Memory B cell (primary cell): ENCODE measurements around the gene ATP9A.
"Not testable (repeated sequence)": the region's sequence is repeated elsewhere in the genome, so short reads cannot be mapped to it uniquely, and the experiment has no call there.

Source experiments
- ATAC-seq: fragments of 150-1000 bp; cut with Tn5 transposase; 2 replicates; pipeline ENCODE4 v1.10.0; 2021; ENCODE audit warnings: low read depth, mild to moderate bottlenecking, moderate library complexity
- DNase-seq, 2 donors: peaks; one replicate each; pipeline ENCODE4 v3.0.0; 2022; ENCODE audit warnings: low spot score in 2 of 2
- H3K27ac Mint-ChIP-seq: one replicate; pipeline ENCODE4 v1.8.0; 2022; ENCODE audit warnings: mild to moderate bottlenecking, moderate library complexity, mixed read lengths
- H3K27me3 Mint-ChIP-seq: one replicate; pipeline ENCODE4 v1.8.0; 2022; ENCODE audit warnings: mixed read lengths
- H3K36me3 Mint-ChIP-seq: one replicate; pipeline ENCODE4 v1.8.0; 2022; ENCODE audit warnings: mild to moderate bottlenecking, mixed read lengths
- H3K4me1 Mint-ChIP-seq: one replicate; pipeline ENCODE4 v1.8.0; 2022; ENCODE audit warnings: mixed read lengths
- H3K4me3 Mint-ChIP-seq: one replicate; pipeline ENCODE4 v1.8.0; 2022; ENCODE audit warnings: mild to moderate bottlenecking, moderate library complexity, mixed read lengths
- H3K9me3 Mint-ChIP-seq: one replicate; pipeline ENCODE4 v1.8.0; 2022; ENCODE audit warnings: mixed read lengths

The ATP9A gene

GRCh38 chr20:51775241-51775640 lies 7.1 kb upstream of the ATP9A start:
- Mint-ChIP-seq H3K36me3 (no peaks in the 10 kb centered on the region), H3K27me3 (peaks cover 3% of the 10 kb centered on the region), H3K27ac (no peak overlapping the region), H3K9me3 (no peaks in the 10 kb centered on the region), H3K4me1 (no peaks in the 10 kb centered on the region), H3K4me3 (no peak overlapping the region)
- DNase-seq (no peak), ATAC-seq (no peak)

- no peak for ATAC-seq
- DNase-seq: no peak
- Mint-ChIP-seq H3K36me3 (peaks cover 6% of the 10 kb centered on the region), H3K27ac (no peak overlapping the region), H3K9me3 (no peaks in the 10 kb centered on the region), H3K4me3 (no peak overlapping the region), H3K4me1 (peaks cover 7% of the 10 kb centered on the region), H3K27me3 (peaks cover 13% of the 10 kb centered on the region)
Observed at GRCh38 chr20:51772236-51772635, 4.0 kb upstream of the ATP9A start.

DNA sequence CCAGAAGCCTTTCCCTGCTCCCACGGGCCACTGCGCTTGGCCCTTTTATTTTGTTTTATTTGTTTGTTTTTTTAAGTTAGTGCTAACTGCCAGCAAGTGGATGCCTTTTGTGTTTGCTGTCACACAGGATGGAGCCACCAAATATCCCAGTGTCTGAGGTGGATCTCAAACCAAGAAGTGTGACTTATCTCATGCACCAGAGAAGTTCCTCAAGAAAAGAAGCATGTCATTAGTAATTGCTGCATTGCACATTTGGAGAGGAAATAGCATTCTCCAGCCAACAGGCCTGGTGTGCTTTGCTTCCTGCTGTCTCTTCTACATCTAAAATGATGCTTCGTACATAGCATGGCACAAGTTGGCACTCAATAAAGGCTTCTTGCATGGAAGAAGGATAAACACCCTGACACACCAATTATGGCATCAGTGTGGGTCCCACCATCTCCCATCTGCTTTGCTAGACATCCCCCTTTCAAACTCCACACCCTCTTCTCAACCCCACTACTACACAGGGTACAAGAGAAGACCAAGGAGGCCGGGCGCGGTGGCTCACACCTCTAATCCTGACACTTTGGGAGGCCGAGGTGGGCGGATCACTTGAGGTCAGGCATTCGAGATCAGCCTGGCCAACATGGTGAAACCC lies 1.9 kb upstream of the ATP9A start:
- no peak overlapping the region for H3K27ac Mint-ChIP-seq
- ATAC-seq: no peak
- H3K27me3 Mint-ChIP-seq: peaks cover 12% of the 10 kb centered on the region
- H3K36me3 Mint-ChIP-seq: peaks cover 6% of the 10 kb centered on the region
- peaks cover 7% of the 10 kb centered on the region for H3K4me1 Mint-ChIP-seq
- H3K9me3 Mint-ChIP-seq: no peaks in the 10 kb centered on the region
- H3K4me3 Mint-ChIP-seq: peak overlapping the region; percentile 28
- no peak for DNase-seq

DNA sequence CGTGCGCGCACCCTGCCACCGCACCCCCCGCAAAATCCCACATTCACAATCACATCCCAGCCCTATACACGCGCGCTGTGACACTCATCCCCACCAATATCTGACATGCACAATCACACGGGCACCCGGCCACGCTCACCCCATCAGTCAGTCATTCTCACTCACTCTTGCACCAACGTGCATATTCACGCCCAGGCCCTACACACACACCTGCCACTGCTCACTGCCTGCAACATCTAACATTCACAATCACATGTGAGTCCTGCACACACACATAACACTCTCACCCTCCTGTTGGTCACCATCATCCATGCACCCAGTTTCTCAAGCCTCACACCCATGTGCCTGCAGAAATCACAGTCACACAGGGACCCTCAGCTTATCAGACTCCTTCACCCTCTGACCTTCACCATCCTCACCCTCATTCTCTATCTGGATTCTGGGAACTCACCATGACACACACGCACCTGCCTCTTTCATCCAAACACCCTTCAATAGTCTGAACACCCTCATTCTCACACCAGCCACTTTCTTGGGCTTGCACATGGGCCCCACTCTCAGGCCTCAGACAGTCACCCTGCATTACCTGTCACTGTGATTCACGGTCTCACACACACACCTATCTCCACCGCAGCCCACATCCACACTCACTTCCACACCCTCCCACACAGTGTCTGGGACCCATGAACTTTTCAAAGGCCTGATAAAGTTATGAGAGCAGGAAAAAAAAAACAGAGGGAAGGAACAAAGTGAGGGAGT lies 748 bp upstream of the ATP9A start:
- H3K36me3 Mint-ChIP-seq: peaks cover 6% of the 10 kb centered on the region
- no peaks in the 10 kb centered on the region for H3K9me3 Mint-ChIP-seq
- H3K4me3 Mint-ChIP-seq: peak overlapping the region; percentile 79
- ATAC-seq (no peak), DNase-seq (no peak)
- no peak overlapping the region for H3K27ac Mint-ChIP-seq
- peaks cover 7% of the 10 kb centered on the region for H3K4me1 Mint-ChIP-seq
- H3K27me3 Mint-ChIP-seq: peaks cover 15% of the 10 kb centered on the region

GRCh38 chr20:51766994-51767866 lies 960 bp downstream of the ATP9A start:
- Mint-ChIP-seq H3K36me3 (peaks cover 6% of the 10 kb centered on the region), H3K4me1 (peaks cover 7% of the 10 kb centered on the region), H3K27me3 (peaks cover 15% of the 10 kb centered on the region), H3K27ac (no peak overlapping the region), H3K9me3 (no peaks in the 10 kb centered on the region), H3K4me3 (peak overlapping the region; percentile 30)
- peak; percentile 70 for ATAC-seq
- peak in 1 of 2 donors; percentile 16 for DNase-seq

- not testable (repeated sequence) for DNase-seq, H3K4me3 Mint-ChIP-seq, ATAC-seq, H3K27ac Mint-ChIP-seq, H3K4me1 Mint-ChIP-seq, H3K36me3 Mint-ChIP-seq, H3K9me3 Mint-ChIP-seq
- H3K27me3 Mint-ChIP-seq: peaks cover 17% of the 10 kb centered on the region
Observed at GRCh38 chr20:51765381-51765780, 2.8 kb downstream of the ATP9A start.

GRCh38 chr20:51763965-51764602 lies 4.1 kb downstream of the ATP9A start:
- Mint-ChIP-seq H3K9me3 (peaks cover 2% of the 10 kb centered on the region), H3K27me3 (peaks cover 12% of the 10 kb centered on the region), H3K27ac (no peak overlapping the region), H3K4me3 (no peak overlapping the region), H3K36me3 (peaks cover 7% of the 10 kb centered on the region), H3K4me1 (peaks cover 5% of the 10 kb centered on the region)
- DNase-seq: no peak
- ATAC-seq: no peak

DNA sequence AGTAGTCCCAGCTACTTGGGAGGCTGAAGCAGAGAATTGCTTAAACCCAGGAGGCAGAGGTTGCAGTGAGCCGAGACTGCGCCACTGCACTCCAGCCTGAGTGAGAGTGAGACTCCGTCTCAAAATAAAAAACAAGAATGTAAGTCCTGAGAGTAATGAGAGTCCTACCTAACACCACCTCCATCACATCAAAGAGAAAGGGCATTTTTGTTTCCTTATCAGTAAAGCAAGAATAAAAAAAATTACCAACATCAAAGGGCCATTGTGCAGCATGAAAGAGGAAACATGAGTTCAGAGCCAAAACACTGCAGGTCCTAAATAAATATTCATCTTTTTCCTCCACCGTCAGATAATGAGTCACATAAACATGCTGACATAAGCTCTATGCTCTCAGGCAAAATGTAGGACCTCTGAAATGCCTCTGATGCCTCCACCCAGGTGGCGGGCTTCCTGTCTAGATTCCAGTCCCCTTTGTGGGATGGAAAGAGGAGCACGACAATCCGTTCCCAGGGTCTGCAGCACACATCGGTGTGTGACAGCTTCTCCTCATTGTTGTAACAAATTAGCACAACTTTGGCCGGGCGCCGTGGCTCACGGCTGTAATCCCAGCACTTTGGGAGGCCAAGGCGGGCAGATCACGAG lies 7.2 kb downstream of the ATP9A start:
- Mint-ChIP-seq H3K36me3 (peaks cover 2% of the 10 kb centered on the region), H3K4me1 (no peaks in the 10 kb centered on the region), H3K27ac (no peak overlapping the region), H3K4me3 (no peak overlapping the region), H3K9me3 (peaks cover 2% of the 10 kb centered on the region), H3K27me3 (peaks cover 7% of the 10 kb centered on the region)
- ATAC-seq (no peak), DNase-seq (no peak)

DNA sequence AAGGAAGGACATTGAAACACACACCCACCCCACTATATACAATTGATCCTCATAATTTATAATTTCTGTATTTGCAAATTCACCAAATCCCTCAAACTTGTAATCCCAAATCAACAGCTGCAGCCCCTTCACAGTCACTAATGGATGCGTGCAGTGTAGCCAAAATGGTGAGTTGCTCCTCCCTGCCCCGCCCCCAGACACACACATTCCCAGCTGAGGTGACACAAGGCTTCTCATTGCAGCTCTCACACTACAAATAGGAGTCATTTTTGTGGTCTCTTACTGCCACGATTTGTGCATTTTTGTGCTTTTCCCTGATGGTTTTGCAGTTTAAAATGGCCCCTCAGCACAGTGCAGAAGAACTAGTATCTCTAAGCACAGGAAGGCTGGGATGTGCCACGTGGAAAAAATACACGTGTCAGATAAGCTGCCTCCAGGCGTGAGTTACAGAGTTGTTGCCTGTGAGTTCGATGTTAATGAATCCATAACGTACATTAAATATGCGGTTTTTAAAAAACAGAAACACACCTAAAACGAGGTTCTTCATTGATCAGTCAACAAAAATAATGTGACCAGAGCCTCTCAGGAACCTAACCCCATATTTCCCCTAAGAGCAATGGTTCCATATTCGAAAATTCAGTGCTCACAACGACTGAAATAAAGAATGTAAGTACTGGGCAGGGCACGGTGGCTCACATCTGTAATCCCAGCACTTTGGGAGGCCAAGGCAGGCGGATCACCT lies 8.2 kb downstream of the ATP9A start:
- Mint-ChIP-seq H3K4me3 (no peak overlapping the region), H3K36me3 (peaks cover 2% of the 10 kb centered on the region), H3K4me1 (no peaks in the 10 kb centered on the region), H3K9me3 (peaks cover 2% of the 10 kb centered on the region), H3K27ac (no peak overlapping the region), H3K27me3 (peaks cover 5% of the 10 kb centered on the region)
- ATAC-seq (no peak), DNase-seq (no peak)

GRCh38 chr20:51758978-51759544 lies 9.1 kb downstream of the ATP9A start:
- peaks cover 2% of the 10 kb centered on the region for H3K9me3 Mint-ChIP-seq
- peaks cover 2% of the 10 kb centered on the region for H3K36me3 Mint-ChIP-seq

GRCh38 chr20:51757226-51757625 lies 11.0 kb downstream of the ATP9A start:
- H3K36me3 Mint-ChIP-seq: peaks cover 2% of the 10 kb centered on the region
- no peak for ATAC-seq
- H3K27me3 Mint-ChIP-seq: peaks cover 2% of the 10 kb centered on the region
- H3K4me3 Mint-ChIP-seq: no peak overlapping the region
- no peaks in the 10 kb centered on the region for H3K4me1 Mint-ChIP-seq
- peaks cover 3% of the 10 kb centered on the region for H3K9me3 Mint-ChIP-seq
- no peak overlapping the region for H3K27ac Mint-ChIP-seq
- DNase-seq: no peak

More at GRCh38 chr20:51758978-51759544, 9.1 kb downstream of the ATP9A start:
- DNase-seq: no peak
- Mint-ChIP-seq H3K27me3 (peaks cover 3% of the 10 kb centered on the region), H3K4me3 (no peak overlapping the region), H3K4me1 (no peaks in the 10 kb centered on the region), H3K27ac (no peak overlapping the region)
- ATAC-seq: no peak

- Mint-ChIP-seq H3K36me3 (no peaks in the 10 kb centered on the region), H3K4me1 (no peaks in the 10 kb centered on the region), H3K9me3 (peaks cover 1% of the 10 kb centered on the region), H3K4me3 (no peak overlapping the region), H3K27me3 (no peaks in the 10 kb centered on the region), H3K27ac (no peak overlapping the region)
- ATAC-seq (no peak), DNase-seq (no peak)
Observed at GRCh38 chr20:51756653-51757052, 11.5 kb downstream of the ATP9A start.

GRCh38 chr20:51753220-51753619 lies 15.0 kb downstream of the ATP9A start:
- DNase-seq, H3K4me3 Mint-ChIP-seq, H3K27me3 Mint-ChIP-seq, ATAC-seq, H3K27ac Mint-ChIP-seq, H3K36me3 Mint-ChIP-seq, H3K4me1 Mint-ChIP-seq, H3K9me3 Mint-ChIP-seq: not testable (repeated sequence)
